ENCODE measurements around the gene POMT2. TPM values are rescaled to one million over a fixed set of nuclear protein-coding genes. Genes with fewer than 3 reads are reported as not detected.

The POMT2 gene
- total RNA-seq, 2 experiments from 2014 or later: 5.9 to 31.4 TPM

GRCh38 chr14:77241955-77242354, 78.7 kb downstream of the POMT2 start:
- no peaks in the 10 kb centered on the region for H3K9me2 ChIP-seq (ENCODE audit: insufficient read depth, low read length)
- TF ChIP-seq EZH2phosphoT487 (IDR thresholded peaks at IDR 0.05; ENCODE audit: borderline replicate concordance, low read depth, low read length) (no peak), CTCF (conservative IDR thresholded peaks at IDR 0.05; ENCODE audit: low read length) (no peak)

GRCh38 chr14:77240336-77240915, 80.3 kb downstream of the POMT2 start:
- BruUV-seq (replicated peaks): no TSS peak
- Histone ChIP-seq H4K20me1 (ENCODE audit: insufficient read depth, low read length) (no peaks in the 10 kb centered on the region), H2AFZ (ENCODE audit: low read length) (no peak overlapping the region), H3K27ac (ENCODE audit: low read depth, low read length, poor library complexity, severe bottlenecking) (no peak overlapping the region), H3K36me3 (ENCODE audit: insufficient read depth, low read length) (no peaks in the 10 kb centered on the region), H3K9me3 (ENCODE audit: low read length) (no peaks in the 10 kb centered on the region), H3K4me1 (ENCODE audit: insufficient read depth, low read length, poor library complexity, severe bottlenecking) (peaks cover 33% of the 10 kb centered on the region), H3K4me2 (ENCODE audit: low read length) (no peak overlapping the region), H3K79me2 (ENCODE audit: insufficient read depth, low read depth, low read length) (no peaks in the 10 kb centered on the region), H3K9me2 (ENCODE audit: insufficient read depth, low read length) (no peaks in the 10 kb centered on the region), H3K4me3 (ENCODE audit: low read depth, low read length, poor library complexity, severe bottlenecking) (no peak overlapping the region)
- intact Hi-C loops (cut with micrococcal nuclease; ENCODE audit: unreplicated experiment): no loop called here
- no peak for DNase-seq (ENCODE audit: low spot score)
- ChIA-PET POLR2A (interaction anchor here (0.7 kb wide), 1 partner anchor 10 kb away, joined by 4 read pairs; no protein-coding TSS in a partner anchor), CTCF (ENCODE audit: unreplicated experiment) (no interaction called here)
- TF ChIP-seq EZH2phosphoT487 (IDR thresholded peaks at IDR 0.05; ENCODE audit: borderline replicate concordance, low read depth, low read length): no peak
- no peak for TF ChIP-seq CTCF (conservative IDR thresholded peaks at IDR 0.05; ENCODE audit: low read length)

More at GRCh38 chr14:77241955-77242354, 78.7 kb downstream of the POMT2 start:
- CTCF ChIA-PET (ENCODE audit: unreplicated experiment): interaction anchor here (0.5 to 1.1 kb wide), 2 partner anchors 20 to 466 kb away, joined by 3 read pairs; no protein-coding TSS in a partner anchor
- Histone ChIP-seq H4K20me1 (ENCODE audit: insufficient read depth, low read length) (no peaks in the 10 kb centered on the region), H3K4me3 (ENCODE audit: low read depth, low read length, poor library complexity, severe bottlenecking) (no peak overlapping the region), H3K9me3 (ENCODE audit: low read length) (no peaks in the 10 kb centered on the region), H3K79me2 (ENCODE audit: insufficient read depth, low read depth, low read length) (no peaks in the 10 kb centered on the region), H3K4me1 (ENCODE audit: insufficient read depth, low read length, poor library complexity, severe bottlenecking) (peaks cover 33% of the 10 kb centered on the region), H2AFZ (ENCODE audit: low read length) (no peak overlapping the region), H3K36me3 (ENCODE audit: insufficient read depth, low read length) (no peaks in the 10 kb centered on the region), H3K27ac (ENCODE audit: low read depth, low read length, poor library complexity, severe bottlenecking) (no peak overlapping the region), H3K4me2 (ENCODE audit: low read length) (no peak overlapping the region)
- no peak for DNase-seq (ENCODE audit: low spot score)
- no TSS peak for BruUV-seq (replicated peaks)
- intact Hi-C loops (cut with micrococcal nuclease; ENCODE audit: unreplicated experiment): no loop called here
- POLR2A ChIA-PET: interaction anchor here (0.6 to 1.7 kb wide), 3 partner anchors 10 to 406 kb away, joined by 4 to 8 read pairs (median 5); no protein-coding TSS in a partner anchor

- CTCF ChIA-PET (ENCODE audit: unreplicated experiment): no interaction called here
- POLR2A ChIA-PET: interaction anchor here (0.7 kb wide), 1 partner anchor 9 kb away, joined by 6 read pairs; no protein-coding TSS in a partner anchor
- intact Hi-C loops (cut with micrococcal nuclease; ENCODE audit: unreplicated experiment): no loop called here
Measured at GRCh38 chr14:77239412-77239811, 81.3 kb downstream of the POMT2 start.

More at GRCh38 chr14:77239412-77239811, 81.3 kb downstream of the POMT2 start:
- H2AFZ ChIP-seq (ENCODE audit: low read length): no peak overlapping the region
- no peaks in the 10 kb centered on the region for H3K9me3 ChIP-seq (ENCODE audit: low read length)
- no peak overlapping the region for H3K4me2 ChIP-seq (ENCODE audit: low read length)
- peaks cover 30% of the 10 kb centered on the region for H3K4me1 ChIP-seq (ENCODE audit: insufficient read depth, low read length, poor library complexity, severe bottlenecking)
- H3K27ac ChIP-seq (ENCODE audit: low read depth, low read length, poor library complexity, severe bottlenecking): no peak overlapping the region
- no peaks in the 10 kb centered on the region for H3K79me2 ChIP-seq (ENCODE audit: insufficient read depth, low read depth, low read length)
- H3K9me2 ChIP-seq (ENCODE audit: insufficient read depth, low read length): no peaks in the 10 kb centered on the region
- H3K4me3 ChIP-seq (ENCODE audit: low read depth, low read length, poor library complexity, severe bottlenecking): no peak overlapping the region
- no TSS peak for BruUV-seq (replicated peaks)
- no peak for DNase-seq (ENCODE audit: low spot score)
- H3K36me3 ChIP-seq (ENCODE audit: insufficient read depth, low read length): no peaks in the 10 kb centered on the region
- H4K20me1 ChIP-seq (ENCODE audit: insufficient read depth, low read length): no peaks in the 10 kb centered on the region
- TF ChIP-seq EZH2phosphoT487 (IDR thresholded peaks at IDR 0.05; ENCODE audit: borderline replicate concordance, low read depth, low read length): no peak
- TF ChIP-seq CTCF (conservative IDR thresholded peaks at IDR 0.05; ENCODE audit: low read length): no peak
